Choroid plexus epithelial cell (primary cell): ENCODE data around the gene HOXB8.

ENCODE experiments used
- DNase-seq: peaks from one replicate; pipeline ENCODE4 v3.0.0-alpha.2; 2010; ENCODE audit warnings: low read depth
- H3K4me3 ChIP-seq: 2 replicates; pipeline ENCODE4 v1.5.1; 2011; ENCODE audit warnings: low read depth, mild to moderate bottlenecking, control low read depth, low read length, moderate library complexity
- TF ChIP-seq, protein P1 (sequence below): conservative IDR thresholded peaks from 2 replicates; pipeline ENCODE4 v1.5.1; 2011; ENCODE audit warnings: low read depth, mild to moderate bottlenecking, control low read depth, inconsistent platforms, low read length, moderate library complexity

The HOXB8 gene

DNA sequence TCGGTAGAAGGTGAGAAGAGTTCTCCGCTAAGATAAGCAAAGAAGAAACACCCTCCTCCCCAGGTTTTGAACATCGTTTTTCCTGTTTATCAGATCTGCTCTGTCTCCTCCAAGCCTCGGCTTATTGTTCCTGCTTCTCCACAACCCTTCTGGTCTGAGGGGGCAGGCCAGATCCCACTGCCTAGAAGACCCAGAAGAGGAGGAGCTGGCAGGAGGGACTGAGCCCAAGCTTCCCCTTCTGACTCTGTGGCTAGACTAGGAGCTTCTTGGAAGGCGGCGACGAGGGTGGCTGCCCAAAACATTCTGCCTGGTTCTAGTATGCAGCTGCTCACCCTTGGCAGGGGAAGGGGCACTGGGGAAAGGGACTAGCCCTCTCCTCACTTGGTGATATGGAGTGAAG, 16.4 kb downstream of the HOXB8 start:
- DNase-seq = no peak
- no peak overlapping the region for H3K4me3 ChIP-seq
- TF ChIP-seq, protein P1, sequence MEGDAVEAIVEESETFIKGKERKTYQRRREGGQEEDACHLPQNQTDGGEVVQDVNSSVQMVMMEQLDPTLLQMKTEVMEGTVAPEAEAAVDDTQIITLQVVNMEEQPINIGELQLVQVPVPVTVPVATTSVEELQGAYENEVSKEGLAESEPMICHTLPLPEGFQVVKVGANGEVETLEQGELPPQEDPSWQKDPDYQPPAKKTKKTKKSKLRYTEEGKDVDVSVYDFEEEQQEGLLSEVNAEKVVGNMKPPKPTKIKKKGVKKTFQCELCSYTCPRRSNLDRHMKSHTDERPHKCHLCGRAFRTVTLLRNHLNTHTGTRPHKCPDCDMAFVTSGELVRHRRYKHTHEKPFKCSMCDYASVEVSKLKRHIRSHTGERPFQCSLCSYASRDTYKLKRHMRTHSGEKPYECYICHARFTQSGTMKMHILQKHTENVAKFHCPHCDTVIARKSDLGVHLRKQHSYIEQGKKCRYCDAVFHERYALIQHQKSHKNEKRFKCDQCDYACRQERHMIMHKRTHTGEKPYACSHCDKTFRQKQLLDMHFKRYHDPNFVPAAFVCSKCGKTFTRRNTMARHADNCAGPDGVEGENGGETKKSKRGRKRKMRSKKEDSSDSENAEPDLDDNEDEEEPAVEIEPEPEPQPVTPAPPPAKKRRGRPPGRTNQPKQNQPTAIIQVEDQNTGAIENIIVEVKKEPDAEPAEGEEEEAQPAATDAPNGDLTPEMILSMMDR = no peak

- TF ChIP-seq, protein P1 = no peak
- DNase-seq = no peak
- no peak overlapping the region for H3K4me3 ChIP-seq
Observed at GRCh38 chr17:48597778-48598631, 17.1 kb downstream of the HOXB8 start.

DNA sequence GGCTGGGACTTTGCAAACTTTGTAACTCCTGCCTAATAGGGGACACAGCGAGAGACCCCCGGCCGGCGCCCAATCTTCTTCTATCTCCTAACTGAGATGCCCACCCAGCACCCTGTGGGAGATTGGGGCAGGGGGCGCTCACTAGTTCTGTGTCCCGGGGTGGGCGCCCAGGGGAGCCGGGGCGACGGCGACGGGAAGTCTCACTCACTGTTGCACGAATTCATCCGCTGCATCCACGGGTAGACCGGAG, 17.6 kb downstream of the HOXB8 start:
- no peak overlapping the region for H3K4me3 ChIP-seq
- DNase-seq = no peak
- TF ChIP-seq, protein P1 = no peak

DNA sequence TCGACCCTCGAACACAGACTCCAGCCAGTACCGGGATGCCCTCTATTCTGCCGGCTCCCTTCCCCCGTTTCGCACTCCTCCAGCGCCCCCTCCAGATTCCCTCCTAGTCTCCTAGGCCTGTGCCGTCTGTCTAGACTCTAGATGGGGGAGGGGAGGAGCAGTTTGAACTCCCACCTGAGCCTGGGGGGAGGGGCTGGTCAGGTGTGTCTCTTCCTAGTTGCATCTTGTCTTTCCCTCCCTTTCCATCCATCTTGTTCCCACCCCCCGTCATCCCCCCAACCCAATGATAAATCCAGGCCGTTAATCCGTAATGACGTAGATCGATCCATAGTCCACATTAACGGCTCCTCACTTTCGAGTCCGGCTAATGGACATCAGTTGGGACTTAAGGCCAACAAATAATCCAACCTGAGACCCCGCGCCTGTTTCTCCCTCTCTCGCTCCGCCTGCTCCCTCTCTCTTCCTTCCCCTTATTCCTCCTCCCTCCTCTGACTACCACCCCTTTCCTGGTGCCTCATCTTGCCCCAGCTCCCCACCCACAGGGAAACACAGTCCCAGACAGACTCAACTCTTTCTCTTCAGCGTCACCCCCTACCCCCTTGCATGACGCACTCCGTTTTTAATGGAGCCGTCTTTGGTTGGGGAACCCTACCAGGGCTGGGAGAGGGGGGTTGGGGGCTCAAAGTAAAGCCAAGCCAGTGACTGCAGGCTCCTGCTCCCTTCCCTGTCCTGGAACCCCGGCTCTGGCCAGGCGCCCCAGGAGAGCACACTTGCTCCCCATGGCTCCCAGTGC, 18.2 kb downstream of the HOXB8 start:
- TF ChIP-seq, protein P1 = no peak
- no peak for DNase-seq
- H3K4me3 ChIP-seq = no peak overlapping the region

GRCh38 chr17:48596000-48596734, 18.9 kb downstream of the HOXB8 start:
- TF ChIP-seq, protein P1 = no peak
- no peak for DNase-seq
- H3K4me3 ChIP-seq = no peak overlapping the region

DNA sequence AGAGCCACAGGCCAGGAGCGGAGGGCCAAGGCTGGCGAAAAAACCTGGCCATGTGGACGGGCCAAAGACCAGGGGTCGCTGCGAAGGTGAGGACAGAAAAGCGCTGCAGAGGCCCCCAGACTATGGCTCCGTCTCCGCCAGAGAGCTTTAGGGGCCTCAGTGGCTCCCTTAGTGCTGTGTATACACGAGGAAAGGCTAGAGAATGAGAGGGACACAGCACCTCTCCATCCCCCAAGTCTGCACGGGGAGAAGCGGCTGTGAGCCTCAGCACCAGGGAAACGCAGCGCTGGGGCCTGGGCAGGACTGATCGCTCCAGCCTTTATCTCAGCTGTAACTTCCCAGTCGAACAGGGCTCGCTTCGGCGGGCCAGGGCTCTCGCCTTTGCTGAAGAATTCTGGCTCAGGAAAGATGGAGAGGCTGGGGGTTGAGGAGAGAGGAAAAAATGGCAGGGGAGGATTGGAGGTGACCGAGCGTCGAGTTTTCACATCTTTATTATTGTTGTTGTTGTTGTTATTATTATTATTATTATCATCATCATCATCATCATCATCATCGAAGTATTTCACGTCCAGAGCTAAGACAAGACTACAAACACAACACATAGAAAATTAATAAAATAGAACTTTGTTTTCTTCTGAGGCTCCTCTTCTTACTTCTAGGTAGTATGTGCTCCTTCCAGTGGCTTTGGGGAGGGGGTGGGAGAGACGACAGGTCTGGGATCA, 19.7 kb downstream of the HOXB8 start:
- TF ChIP-seq, protein P1 = no peak
- no peak overlapping the region for H3K4me3 ChIP-seq
- no peak for DNase-seq
